ENCODE results near the gene CNIH3. TPM values are rescaled to one million over a fixed set of nuclear protein-coding genes. Genes with fewer than 3 reads are reported as not detected.

CNIH3 gene
- total and polyA plus RNA-seq, 2 donors (not counting 3 experiments of a cell fraction or from before 2014, with no cell fraction given), result 1.3 to 2.5 TPM

DNA sequence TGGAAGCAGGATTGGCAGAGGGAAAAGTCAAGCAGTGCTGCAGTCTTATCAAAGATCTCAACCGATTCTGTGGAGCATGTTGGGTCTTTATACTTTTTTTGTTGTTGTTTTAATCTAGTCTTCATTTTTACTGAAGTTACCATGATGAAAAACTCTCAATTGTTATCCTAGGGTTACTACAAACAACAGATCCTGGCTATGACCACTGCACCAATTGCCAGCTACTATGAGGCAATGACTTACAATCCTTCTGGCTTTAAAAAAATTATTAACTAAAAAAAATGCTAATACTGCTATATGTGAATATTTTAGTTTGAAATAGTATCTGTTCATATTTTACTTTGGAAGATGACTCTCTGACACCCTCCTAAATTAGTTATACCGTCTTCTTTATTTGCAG is 145.9 kb downstream of the CNIH3 start:
- Histone ChIP-seq H3K36me3 (ENCODE audit: control insufficient read depth in 2 of 2, extremely low read depth in 1 of 2, insufficient read depth in 2 of 2, low read length in 2 of 2) (no peaks in the 10 kb centered on the region), H3K27me3 (ENCODE audit: control insufficient read depth in 2 of 2, insufficient read depth in 2 of 2, low read length in 2 of 2) (no peaks in the 10 kb centered on the region), H3K4me1 (ENCODE audit: control insufficient read depth, extremely low read depth, insufficient read depth, low read length) (no peaks in the 10 kb centered on the region), H3K27ac (ENCODE audit: insufficient read depth, low read depth, low read length) (no peak overlapping the region), H4K20me1 (replicated peaks; ENCODE audit: control insufficient read depth, extremely low read depth, insufficient read depth, low read length) (no peaks in the 10 kb centered on the region), H3K9ac (replicated peaks; ENCODE audit: extremely low read depth, insufficient read depth, low read length) (no peak overlapping the region), H3K9me1 (replicated peaks; ENCODE audit: control insufficient read depth, extremely low read depth, insufficient read depth, low read length) (no peaks in the 10 kb centered on the region), H3K79me2 (ENCODE audit: control insufficient read depth, insufficient read depth, low read length) (no peaks in the 10 kb centered on the region), H3K9me3 (replicated peaks; ENCODE audit: control insufficient read depth, insufficient read depth, low read length) (no peaks in the 10 kb centered on the region), H3K4me2 (ENCODE audit: insufficient read depth, low read length) (no peak overlapping the region), H3K4me3 (replicated peaks in 1 of 3; ENCODE audit: insufficient read depth in 1 of 3, low read depth in 1 of 3, low read length in 3 of 3) (no peak overlapping the region), H2AFZ (ENCODE audit: low read depth, low read length) (no peak overlapping the region)
- TF ChIP-seq GATA2 (IDR thresholded peaks at IDR 0.05; ENCODE audit: insufficient read depth, insufficient read length, low read depth, low read length) (no peak), POLR2AphosphoS5 (IDR thresholded peaks at IDR 0.05; ENCODE audit: insufficient read depth, low read depth, low read length) (no peak), FOS (IDR thresholded peaks at IDR 0.05; ENCODE audit: borderline replicate concordance, insufficient read depth, low read length) (no peak), EZH2 (IDR thresholded peaks at IDR 0.05; ENCODE audit: borderline replicate concordance, low read depth, low read length, severe bottlenecking) (no peak), POLR2A (IDR thresholded peaks at IDR 0.05; ENCODE audit: low read depth, low read length) (no peak), JUN (IDR thresholded peaks at IDR 0.05; ENCODE audit: borderline replicate concordance, insufficient read depth, insufficient read length, low read depth) (no peak)
- TF ChIP-seq, protein P1, sequence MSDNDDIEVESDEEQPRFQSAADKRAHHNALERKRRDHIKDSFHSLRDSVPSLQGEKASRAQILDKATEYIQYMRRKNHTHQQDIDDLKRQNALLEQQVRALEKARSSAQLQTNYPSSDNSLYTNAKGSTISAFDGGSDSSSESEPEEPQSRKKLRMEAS (IDR thresholded peaks at IDR 0.05; ENCODE audit: insufficient read depth, insufficient read length), result no peak
- TF ChIP-seq, protein P2, sequence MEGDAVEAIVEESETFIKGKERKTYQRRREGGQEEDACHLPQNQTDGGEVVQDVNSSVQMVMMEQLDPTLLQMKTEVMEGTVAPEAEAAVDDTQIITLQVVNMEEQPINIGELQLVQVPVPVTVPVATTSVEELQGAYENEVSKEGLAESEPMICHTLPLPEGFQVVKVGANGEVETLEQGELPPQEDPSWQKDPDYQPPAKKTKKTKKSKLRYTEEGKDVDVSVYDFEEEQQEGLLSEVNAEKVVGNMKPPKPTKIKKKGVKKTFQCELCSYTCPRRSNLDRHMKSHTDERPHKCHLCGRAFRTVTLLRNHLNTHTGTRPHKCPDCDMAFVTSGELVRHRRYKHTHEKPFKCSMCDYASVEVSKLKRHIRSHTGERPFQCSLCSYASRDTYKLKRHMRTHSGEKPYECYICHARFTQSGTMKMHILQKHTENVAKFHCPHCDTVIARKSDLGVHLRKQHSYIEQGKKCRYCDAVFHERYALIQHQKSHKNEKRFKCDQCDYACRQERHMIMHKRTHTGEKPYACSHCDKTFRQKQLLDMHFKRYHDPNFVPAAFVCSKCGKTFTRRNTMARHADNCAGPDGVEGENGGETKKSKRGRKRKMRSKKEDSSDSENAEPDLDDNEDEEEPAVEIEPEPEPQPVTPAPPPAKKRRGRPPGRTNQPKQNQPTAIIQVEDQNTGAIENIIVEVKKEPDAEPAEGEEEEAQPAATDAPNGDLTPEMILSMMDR (IDR thresholded peaks at IDR 0.05; ENCODE audit: extremely low read depth in 1 of 2, insufficient read depth in 1 of 2, low read depth in 1 of 2, low read length in 2 of 2), result no peak
- no TSS peak for BruUV-seq (replicated peaks)
- FAIRE-seq (no peak), DNase-seq (ENCODE audit: low read depth, low spot score) (no peak)
- intact Hi-C loops (cut with micrococcal nuclease), result loop anchor here (5.0 kb wide), 1 partner anchor 55 kb away; no protein-coding TSS in a partner anchor
- CTCF ChIA-PET, result no interaction called here
- POLR2A ChIA-PET, result no interaction called here
- dilution Hi-C loops (cut with MboI; ENCODE audit: extremely low pct_ligation_motif_present, low sequenced_read_pairs), result no loop called here

Data from endothelial cell of umbilical vein (primary cell).